KOPT-K1 (cell line): ENCODE data around the gene DENR.
"Not testable (repeated sequence)": the region's sequence is repeated elsewhere in the genome, so short reads cannot be mapped to it uniquely, and the experiment has no call there.

Source experiments
- H3K27ac ChIP-seq: fragments of 200-600 bp; sonication (generic); 2 replicates; pipeline ENCODE4 v1.5.1; 2016; ENCODE audit warnings: antibody characterized with exemption, mild to moderate bottlenecking, low read depth, low read length; ENCODE audit not compliant: poor library complexity, severe bottlenecking
- H3K36me3 ChIP-seq: fragments of 200-600 bp; sonication (generic); 2 replicates; pipeline ENCODE4 v1.5.1; 2017; ENCODE audit warnings: antibody characterized with exemption, mild to moderate bottlenecking, low read length, moderate library complexity; ENCODE audit not compliant: insufficient read depth
- H3K9me3 ChIP-seq: fragments of 200-600 bp; sonication (generic); 2 replicates; pipeline ENCODE4 v1.5.1; 2017; ENCODE audit warnings: antibody characterized with exemption, low read length, mild to moderate bottlenecking; ENCODE audit not compliant: insufficient read depth, poor library complexity, severe bottlenecking

Gene DENR

GRCh38 chr12:122788387-122788786 is 35.8 kb downstream of the DENR start:
- H3K9me3 ChIP-seq, result no peaks in the 10 kb centered on the region
- H3K27ac ChIP-seq, result no peak overlapping the region
- H3K36me3 ChIP-seq, result no peaks in the 10 kb centered on the region

- Histone ChIP-seq H3K36me3 (no peaks in the 10 kb centered on the region), H3K27ac (no peak overlapping the region), H3K9me3 (no peaks in the 10 kb centered on the region)
Measured at GRCh38 chr12:122789637-122790036, 37.0 kb downstream of the DENR start.

GRCh38 chr12:122790393-122791075 is 37.9 kb downstream of the DENR start:
- no peaks in the 10 kb centered on the region for H3K9me3 ChIP-seq
- no peaks in the 10 kb centered on the region for H3K36me3 ChIP-seq
- no peak overlapping the region for H3K27ac ChIP-seq

- Histone ChIP-seq H3K36me3 (no peaks in the 10 kb centered on the region), H3K9me3 (no peaks in the 10 kb centered on the region), H3K27ac (no peak overlapping the region)
Measured at GRCh38 chr12:122793685-122794106, 41.1 kb downstream of the DENR start.

GRCh38 chr12:122795807-122796206 is 43.2 kb downstream of the DENR start:
- Histone ChIP-seq H3K36me3 (no peaks in the 10 kb centered on the region), H3K27ac (no peak overlapping the region), H3K9me3 (no peaks in the 10 kb centered on the region)

GRCh38 chr12:122799641-122800243 is 47.1 kb downstream of the DENR start:
- no peaks in the 10 kb centered on the region for H3K36me3 ChIP-seq
- peak overlapping the region; percentile 46 for H3K27ac ChIP-seq
- H3K9me3 ChIP-seq, result no peaks in the 10 kb centered on the region

GRCh38 chr12:122803937-122804336 is 51.3 kb downstream of the DENR start:
- Histone ChIP-seq H3K36me3 (no peaks in the 10 kb centered on the region), H3K27ac (no peak overlapping the region), H3K9me3 (no peaks in the 10 kb centered on the region)

GRCh38 chr12:122804957-122805356 is 52.3 kb downstream of the DENR start:
- H3K36me3 ChIP-seq, H3K9me3 ChIP-seq, H3K27ac ChIP-seq: not testable (repeated sequence)

- H3K27ac ChIP-seq, result no peak overlapping the region
Measured at GRCh38 chr12:122807651-122808050, 55.0 kb downstream of the DENR start.

GRCh38 chr12:122811777-122812176 is 59.2 kb downstream of the DENR start:
- no peaks in the 10 kb centered on the region for H3K36me3 ChIP-seq
- no peaks in the 10 kb centered on the region for H3K9me3 ChIP-seq

More at GRCh38 chr12:122807651-122808050, 55.0 kb downstream of the DENR start:
- H3K9me3 ChIP-seq, result no peaks in the 10 kb centered on the region
- H3K36me3 ChIP-seq, result no peaks in the 10 kb centered on the region

GRCh38 chr12:122813310-122813713 is 60.7 kb downstream of the DENR start:
- Histone ChIP-seq H3K27ac (no peak overlapping the region), H3K9me3 (no peaks in the 10 kb centered on the region), H3K36me3 (no peaks in the 10 kb centered on the region)

More at GRCh38 chr12:122811777-122812176, 59.2 kb downstream of the DENR start:
- no peak overlapping the region for H3K27ac ChIP-seq

- Histone ChIP-seq H3K9me3 (no peaks in the 10 kb centered on the region), H3K27ac (no peak overlapping the region), H3K36me3 (no peaks in the 10 kb centered on the region)
Measured at GRCh38 chr12:122819209-122819785, 66.7 kb downstream of the DENR start.

GRCh38 chr12:122820138-122820537 is 67.5 kb downstream of the DENR start:
- Histone ChIP-seq H3K9me3 (no peaks in the 10 kb centered on the region), H3K36me3 (no peaks in the 10 kb centered on the region), H3K27ac (no peak overlapping the region)
